Calu3 (cell line): Measurements from ENCODE around the gene MYH9. TPM values are rescaled to one million over a fixed set of nuclear protein-coding genes. Genes with fewer than 3 reads are reported as not detected.

Experiments
- BruUV-seq: library from RNA; stranded (reverse); fragments of 400-500 nt; replicated peaks from 2 replicates; lab custom pipeline; 2021; lab: Mats Ljungman, UMichigan
- CTCF ChIA-PET: fragments of 300-600 bp; sonication (Branson Sonifier 250); formaldehyde crosslinking; loops from one replicate; lab custom pipeline; 2022; ENCODE audit warnings: antibody characterized with exemption; lab: Charles Lee
- DNase-seq: peaks from one replicate; pipeline ENCODE4 v3.0.0; 2022
- H3K27ac Mint-ChIP-seq: one replicate; pipeline ENCODE4 v1.8.0; 2022; ENCODE audit warnings: mixed read lengths; ENCODE audit not compliant: unreplicated experiment
- H3K27me3 Mint-ChIP-seq: one replicate; pipeline ENCODE4 v1.8.0; 2022; ENCODE audit warnings: mixed read lengths; ENCODE audit not compliant: unreplicated experiment
- H3K36me3 Mint-ChIP-seq: one replicate; pipeline ENCODE4 v1.8.0; 2022; ENCODE audit warnings: mild to moderate bottlenecking, moderate library complexity, mixed read lengths; ENCODE audit not compliant: insufficient read depth, unreplicated experiment
- H3K4me1 Mint-ChIP-seq: one replicate; pipeline ENCODE4 v1.8.0; 2022; ENCODE audit warnings: mild to moderate bottlenecking, low read depth, mixed read lengths; ENCODE audit not compliant: unreplicated experiment
- H3K4me3 Mint-ChIP-seq: one replicate; pipeline ENCODE4 v1.8.0; 2022; ENCODE audit warnings: mild to moderate bottlenecking, low read depth, moderate library complexity, mixed read lengths; ENCODE audit not compliant: unreplicated experiment
- H3K9me3 Mint-ChIP-seq: one replicate; pipeline ENCODE4 v1.8.0; 2022; ENCODE audit warnings: low read depth, mixed read lengths; ENCODE audit not compliant: unreplicated experiment
- intact Hi-C: fragments of 100-400 bp; cut with micrococcal nuclease; formaldehyde crosslinking; loops from one replicate; pipeline ENCODE4 v1.10.0; 2022; ENCODE audit not compliant: unreplicated experiment
- total RNA-seq: library from RNA; stranded (reverse); gene quantifications from 2 replicates; pipeline ENCODE4 v1.2.3, GENCODE V29; 2022
- TF ChIP-seq, protein P1 (sequence below): fragments of 200-600 bp; IDR thresholded peaks from one replicate; pipeline ENCODE4 v1.8.0; 2022; ENCODE audit warnings: antibody characterized with exemption; ENCODE audit not compliant: unreplicated experiment

Gene MYH9
- total RNA-seq, 1 experiment from 2014 or later: 606 TPM

DNA sequence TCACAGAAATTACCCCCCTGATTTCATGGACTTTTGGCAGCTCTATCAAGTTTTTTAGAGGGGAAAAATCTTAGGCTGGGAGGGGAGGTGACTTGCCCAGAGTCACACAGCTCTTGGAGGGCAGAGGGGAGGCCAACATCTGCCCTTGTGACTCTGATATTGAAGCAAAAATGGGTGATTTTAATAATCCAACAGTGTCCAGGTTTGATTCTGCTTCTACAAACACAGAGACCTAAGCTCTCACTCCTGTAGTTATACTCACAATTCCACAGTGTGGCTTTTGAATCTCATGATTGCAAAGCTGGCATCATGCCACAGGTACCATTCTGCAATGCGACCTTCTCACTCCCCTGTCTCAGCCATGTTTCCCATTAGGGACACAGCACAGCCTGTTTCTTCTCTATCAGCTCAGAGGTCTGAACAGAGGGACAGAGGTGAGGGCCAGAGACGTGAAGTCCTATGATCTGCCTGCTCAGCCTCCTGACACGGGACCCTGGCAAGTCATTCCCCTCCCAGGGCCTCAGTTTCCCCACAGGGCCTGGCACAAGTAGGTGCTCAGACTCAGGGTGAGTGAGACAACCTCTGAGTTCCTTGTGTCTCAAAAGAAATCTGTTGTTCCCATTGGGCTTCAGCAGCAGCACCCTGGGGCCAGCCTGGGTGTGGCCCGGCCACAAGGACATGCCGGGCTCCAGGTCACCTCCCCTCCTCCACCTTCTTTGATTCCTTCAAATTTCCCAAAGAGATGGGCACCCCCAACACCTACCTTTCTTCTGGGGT is 149.2 kb downstream of the MYH9 start:
- peak overlapping the region; percentile 97 for H3K4me3 Mint-ChIP-seq
- TF ChIP-seq, protein P1, sequence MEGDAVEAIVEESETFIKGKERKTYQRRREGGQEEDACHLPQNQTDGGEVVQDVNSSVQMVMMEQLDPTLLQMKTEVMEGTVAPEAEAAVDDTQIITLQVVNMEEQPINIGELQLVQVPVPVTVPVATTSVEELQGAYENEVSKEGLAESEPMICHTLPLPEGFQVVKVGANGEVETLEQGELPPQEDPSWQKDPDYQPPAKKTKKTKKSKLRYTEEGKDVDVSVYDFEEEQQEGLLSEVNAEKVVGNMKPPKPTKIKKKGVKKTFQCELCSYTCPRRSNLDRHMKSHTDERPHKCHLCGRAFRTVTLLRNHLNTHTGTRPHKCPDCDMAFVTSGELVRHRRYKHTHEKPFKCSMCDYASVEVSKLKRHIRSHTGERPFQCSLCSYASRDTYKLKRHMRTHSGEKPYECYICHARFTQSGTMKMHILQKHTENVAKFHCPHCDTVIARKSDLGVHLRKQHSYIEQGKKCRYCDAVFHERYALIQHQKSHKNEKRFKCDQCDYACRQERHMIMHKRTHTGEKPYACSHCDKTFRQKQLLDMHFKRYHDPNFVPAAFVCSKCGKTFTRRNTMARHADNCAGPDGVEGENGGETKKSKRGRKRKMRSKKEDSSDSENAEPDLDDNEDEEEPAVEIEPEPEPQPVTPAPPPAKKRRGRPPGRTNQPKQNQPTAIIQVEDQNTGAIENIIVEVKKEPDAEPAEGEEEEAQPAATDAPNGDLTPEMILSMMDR: no peak
- no peaks in the 10 kb centered on the region for H3K27me3 Mint-ChIP-seq
- H3K4me1 Mint-ChIP-seq: peaks cover 68% of the 10 kb centered on the region
- intact Hi-C loops: loop anchor here (2.0 kb wide), 1 partner anchor 14 kb away; the partner anchor contains the start of gene APOL1
- TSS peak; percentile 39 for BruUV-seq
- peaks cover 60% of the 10 kb centered on the region for H3K36me3 Mint-ChIP-seq
- no peak for DNase-seq
- H3K9me3 Mint-ChIP-seq: peaks cover 4% of the 10 kb centered on the region
- CTCF ChIA-PET: interaction anchor here (0.9 to 4.3 kb wide), 5 partner anchors 13 to 48 kb away, joined by 3 to 63 read pairs (median 4); partner anchors contain the start of gene APOL1
- peak overlapping the region; percentile 95 for H3K27ac Mint-ChIP-seq

DNA sequence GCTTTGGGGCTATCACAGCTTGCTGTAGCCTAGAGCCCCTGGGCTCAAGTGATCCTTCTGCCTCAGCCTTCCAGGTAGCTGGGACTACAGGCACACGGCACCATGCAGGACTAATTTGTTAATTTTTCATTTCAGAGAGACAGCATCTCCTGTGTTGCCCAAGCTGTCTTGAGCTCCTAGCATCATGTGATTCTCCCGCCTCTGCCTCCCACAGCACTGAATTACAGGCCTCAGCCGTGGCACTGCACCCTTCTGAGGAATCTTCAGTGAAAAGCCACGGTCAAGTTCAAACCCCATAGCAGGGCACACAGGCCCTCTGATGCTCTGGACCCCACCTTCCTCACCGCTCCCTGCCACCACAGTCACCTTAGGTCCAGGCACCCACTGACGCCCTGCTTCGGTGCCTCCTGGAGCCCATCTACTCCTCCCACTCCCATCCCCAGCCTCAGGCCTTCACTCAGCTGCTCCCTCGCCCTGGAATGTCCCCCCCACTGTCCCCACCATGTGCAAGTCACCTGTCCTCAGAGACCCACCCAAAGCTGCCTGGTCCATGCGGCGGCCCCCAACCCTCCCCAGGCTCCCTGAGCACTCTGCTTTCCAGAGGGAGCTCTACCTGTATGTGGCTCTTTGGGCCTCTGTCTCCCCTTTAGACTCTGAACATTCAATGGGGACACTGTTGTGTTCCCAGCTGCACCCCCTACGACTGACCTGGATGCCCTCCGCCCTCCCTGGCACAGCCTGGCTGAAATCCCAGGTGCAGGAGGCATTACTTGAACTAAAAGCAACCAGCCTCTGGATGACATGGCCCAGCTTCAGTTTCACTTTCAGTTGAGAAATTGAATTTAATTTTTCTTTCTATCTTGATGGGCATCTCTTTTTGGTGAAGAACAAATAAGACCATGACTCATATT is 150.1 kb downstream of the MYH9 start:
- Mint-ChIP-seq H3K36me3 (peaks cover 60% of the 10 kb centered on the region), H3K27me3 (no peaks in the 10 kb centered on the region), H3K4me1 (peaks cover 61% of the 10 kb centered on the region), H3K27ac (peak overlapping the region; percentile 95), H3K4me3 (peak overlapping the region; percentile 97), H3K9me3 (peaks cover 3% of the 10 kb centered on the region)
- no peak for DNase-seq
- no TSS peak for BruUV-seq
- TF ChIP-seq, protein P1: no peak
- intact Hi-C loops: loop anchor here (2.0 kb wide), 1 partner anchor 15 kb away; the partner anchor contains the start of gene APOL1
- CTCF ChIA-PET: interaction anchor here (0.6 to 4.3 kb wide), 3 partner anchors 14 to 646 kb away, joined by 4 to 63 read pairs (median 4); partner anchors contain the start of gene APOL1

DNA sequence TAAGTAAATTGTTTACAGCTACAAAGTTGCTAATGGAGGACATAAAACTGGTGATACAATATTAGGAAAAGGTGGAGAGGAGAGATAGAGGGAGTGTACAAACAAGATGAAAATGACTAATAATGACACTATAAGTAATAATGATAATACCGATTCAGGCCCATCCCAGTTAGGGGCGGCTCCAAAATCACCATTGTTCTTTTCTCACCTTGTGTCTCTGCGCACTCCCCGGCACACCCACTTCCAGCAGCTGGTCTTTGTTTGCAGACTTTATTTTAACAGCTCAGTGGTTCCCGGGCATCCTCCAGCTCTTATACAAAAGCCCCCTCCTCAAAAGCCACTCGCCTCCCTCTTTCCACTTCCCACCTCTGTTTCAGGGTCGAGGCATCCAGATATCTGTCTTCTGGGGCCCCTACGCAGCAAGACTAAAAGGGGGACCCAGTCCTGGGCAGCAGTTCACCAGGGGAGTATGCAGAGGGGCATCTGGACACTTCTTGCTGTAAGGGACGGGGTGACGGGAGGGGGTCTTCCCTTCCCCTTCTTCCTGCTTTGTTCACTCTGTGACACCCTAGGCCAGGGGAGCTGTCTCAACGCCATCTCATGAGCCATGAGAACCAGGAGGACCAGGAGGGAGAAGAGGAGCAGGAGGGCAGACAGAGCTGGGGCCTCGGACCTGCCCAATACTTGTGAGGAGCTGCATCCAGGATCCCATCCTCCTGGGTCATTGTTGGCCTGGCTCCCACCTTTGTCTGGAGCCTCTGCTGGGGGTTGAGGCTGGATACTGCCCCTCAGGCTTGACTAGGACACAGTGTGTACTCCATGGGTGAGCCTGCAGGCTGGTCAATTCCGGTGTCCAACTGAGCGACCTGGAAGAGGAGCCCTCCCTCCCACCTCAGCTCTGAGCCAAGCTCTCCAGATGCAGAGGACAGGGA is 151.1 kb downstream of the MYH9 start:
- Mint-ChIP-seq H3K4me1 (peaks cover 60% of the 10 kb centered on the region), H3K27ac (peak overlapping the region; percentile 8), H3K27me3 (no peaks in the 10 kb centered on the region), H3K4me3 (peak overlapping the region; percentile 97), H3K36me3 (peaks cover 67% of the 10 kb centered on the region), H3K9me3 (no peaks in the 10 kb centered on the region)
- DNase-seq: no peak
- CTCF ChIA-PET: interaction anchor here (0.6 to 4.3 kb wide), 4 partner anchors 8 to 647 kb away, joined by 3 to 63 read pairs (median 4); partner anchors contain the start of gene APOL1
- TF ChIP-seq, protein P1: no peak
- intact Hi-C loops: no loop called here
- no TSS peak for BruUV-seq
